Calu3 (cell line): Measurements from ENCODE around the gene TRIM62. TPM values are rescaled to one million over a fixed set of nuclear protein-coding genes. Genes with fewer than 3 reads are reported as not detected.
A peak's percentile ranks its signal among the peaks of the same experiment; 100 is the strongest.

ENCODE experiments used
- Bru-seq: library from RNA; stranded (reverse); fragments of 400-500 nt; gene quantifications from one replicate; lab custom pipeline; 2021; lab: Mats Ljungman, UMichigan
- BruChase-seq, 2 experiments: library from RNA; stranded (reverse); fragments of 400-500 nt; gene quantifications; one replicate each; lab custom pipeline; 2021; lab: Mats Ljungman, UMichigan
- BruUV-seq: library from RNA; stranded (reverse); fragments of 400-500 nt; replicated peaks from 2 replicates; lab custom pipeline; 2021; lab: Mats Ljungman, UMichigan
- CTCF ChIA-PET: fragments of 300-600 bp; sonication (Branson Sonifier 250); formaldehyde crosslinking; loops from one replicate; lab custom pipeline; 2022; ENCODE audit warnings: antibody characterized with exemption; lab: Charles Lee
- DNase-seq: peaks from one replicate; pipeline ENCODE4 v3.0.0; 2022
- H3K27ac Mint-ChIP-seq: one replicate; pipeline ENCODE4 v1.8.0; 2022; ENCODE audit warnings: mixed read lengths; ENCODE audit not compliant: unreplicated experiment
- H3K27me3 Mint-ChIP-seq: one replicate; pipeline ENCODE4 v1.8.0; 2022; ENCODE audit warnings: mixed read lengths; ENCODE audit not compliant: unreplicated experiment
- H3K36me3 Mint-ChIP-seq: one replicate; pipeline ENCODE4 v1.8.0; 2022; ENCODE audit warnings: mild to moderate bottlenecking, moderate library complexity, mixed read lengths; ENCODE audit not compliant: insufficient read depth, unreplicated experiment
- H3K4me1 Mint-ChIP-seq: one replicate; pipeline ENCODE4 v1.8.0; 2022; ENCODE audit warnings: mild to moderate bottlenecking, low read depth, mixed read lengths; ENCODE audit not compliant: unreplicated experiment
- H3K4me3 Mint-ChIP-seq: one replicate; pipeline ENCODE4 v1.8.0; 2022; ENCODE audit warnings: mild to moderate bottlenecking, low read depth, moderate library complexity, mixed read lengths; ENCODE audit not compliant: unreplicated experiment
- H3K9me3 Mint-ChIP-seq: one replicate; pipeline ENCODE4 v1.8.0; 2022; ENCODE audit warnings: low read depth, mixed read lengths; ENCODE audit not compliant: unreplicated experiment
- CTCF ChIP-seq: fragments of 200-600 bp; IDR thresholded peaks from one replicate; pipeline ENCODE4 v1.8.0; 2022; ENCODE audit warnings: antibody characterized with exemption; ENCODE audit not compliant: unreplicated experiment
- intact Hi-C: fragments of 100-400 bp; cut with micrococcal nuclease; formaldehyde crosslinking; loops from one replicate; pipeline ENCODE4 v1.10.0; 2022; ENCODE audit not compliant: unreplicated experiment
- long read RNA-seq: library from polyadenylated mRNA; stranded (forward); transcript quantifications from one replicate; pipeline ENCODE4 v2.0.0, GENCODE V29; 2022
- total RNA-seq: library from RNA; stranded (reverse); gene quantifications from 2 replicates; pipeline ENCODE4 v1.2.3, GENCODE V29; 2022

The TRIM62 gene
- total RNA-seq: 6.9 and 8.8 TPM in 2 replicates
- Bru-seq, nascent RNA: percentile 48 among the genes with signal in this experiment
- BruChase-seq, experiment 1, labeled RNA remaining after a 6-hour chase: percentile 46 among the genes with signal in this experiment
- BruChase-seq, experiment 2, labeled RNA remaining after a 2-hour chase: percentile 47 among the genes with signal in this experiment
- long read RNA-seq, partial matches to known transcripts: 0 of 9 reads
- long read RNA-seq, other reads (novel, unspliced or antisense): 5 of 9 reads

DNA sequence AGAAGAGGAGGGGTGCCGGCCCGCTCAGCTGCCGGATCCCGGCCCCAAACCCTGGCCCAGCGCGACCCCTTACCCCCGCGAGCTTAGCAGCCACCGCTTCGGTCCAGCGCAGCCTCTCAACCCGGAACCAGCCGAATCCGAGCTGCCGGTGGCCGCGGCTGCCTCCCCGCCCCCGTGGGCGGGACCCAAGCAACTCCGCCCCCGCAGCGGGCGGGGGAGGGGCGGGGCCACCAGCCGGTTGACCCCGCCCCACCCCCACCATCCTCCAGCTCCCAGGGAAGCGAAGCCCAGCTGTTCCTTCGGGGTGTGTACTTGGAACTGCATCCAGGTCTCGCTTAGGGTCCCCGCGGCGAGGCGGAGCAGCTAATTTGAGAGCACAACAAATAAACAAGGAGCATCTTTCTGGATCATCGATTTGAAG is at the start of gene TRIM62:
TSS of gene TRIM62 (minus strand) at position 123 of the 421 bp plus-strand sequence. CDS start 611 bp downstream, outside the sequence.
- H3K4me1 Mint-ChIP-seq: peaks cover 22% of the 10 kb centered on the region
- intact Hi-C loops: no loop called here

GRCh38 chr1:33231166-33231565 is 49.3 kb upstream of the TRIM62 start:
- intact Hi-C loops: no loop called here
- Mint-ChIP-seq H3K27me3 (peaks cover 23% of the 10 kb centered on the region), H3K9me3 (no peaks in the 10 kb centered on the region), H3K4me3 (no peak overlapping the region), H3K27ac (no peak overlapping the region), H3K36me3 (no peaks in the 10 kb centered on the region), H3K4me1 (peaks cover 25% of the 10 kb centered on the region)
- CTCF ChIA-PET: no interaction called here
- TF ChIP-seq CTCF: no peak
- no peak for DNase-seq
- no TSS peak for BruUV-seq

More for the DNA sequence above, at the start of gene TRIM62:
- peak; percentile 82 for DNase-seq
- TF ChIP-seq CTCF: no peak
- BruUV-seq: no TSS peak
- Mint-ChIP-seq H3K4me3 (peak within 1 kb of the TSS; percentile 86), H3K27ac (peak within 1 kb of the TSS; percentile 48), H3K36me3 (peaks cover 27% of the 10 kb centered on the region), H3K27me3 (peaks cover 43% of the 10 kb centered on the region), H3K9me3 (no peaks in the 10 kb centered on the region)
- CTCF ChIA-PET: interaction anchor here (0.5 to 2.2 kb wide), 6 partner anchors 32 to 184 kb away, joined by 3 to 8 read pairs (median 3); no protein-coding TSS in a partner anchor

DNA sequence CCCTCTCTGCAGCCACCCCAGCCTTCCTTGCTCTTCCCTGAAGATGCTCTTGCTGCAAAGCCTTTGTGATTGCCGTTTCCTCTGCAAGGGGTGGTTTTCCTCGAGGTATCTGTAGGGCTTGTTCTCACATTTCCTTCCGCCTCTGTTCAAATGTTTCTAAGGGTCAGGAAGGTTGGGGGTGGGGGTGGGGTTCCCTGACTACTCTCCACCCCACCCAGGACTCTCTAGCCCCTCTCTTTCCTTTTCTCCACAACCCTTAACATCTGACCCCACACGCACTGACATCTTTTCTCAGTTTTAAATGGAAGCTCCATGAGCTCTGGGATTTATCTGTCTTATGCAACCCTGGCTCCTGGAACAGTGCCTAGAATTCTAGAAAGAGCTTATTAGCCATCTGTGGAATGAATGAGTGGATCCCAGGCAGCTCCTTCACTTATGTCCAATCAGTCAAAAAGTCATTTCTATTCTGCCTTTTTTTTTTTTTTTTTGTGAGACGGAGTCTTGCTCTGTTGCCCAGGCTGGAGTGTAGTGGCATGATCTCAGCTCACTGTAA is 47.2 kb upstream of the TRIM62 start:
- intact Hi-C loops: no loop called here
- H3K27ac Mint-ChIP-seq: no peak overlapping the region
- TF ChIP-seq CTCF: no peak
- peaks cover 1% of the 10 kb centered on the region for H3K9me3 Mint-ChIP-seq
- no peaks in the 10 kb centered on the region for H3K36me3 Mint-ChIP-seq
- no TSS peak for BruUV-seq
- peaks cover 8% of the 10 kb centered on the region for H3K4me1 Mint-ChIP-seq
- no peak for DNase-seq
- no peak overlapping the region for H3K4me3 Mint-ChIP-seq
- CTCF ChIA-PET: interaction anchor here (0.6 to 0.7 kb wide), 2 partner anchors 9 to 146 kb away, joined by 3 to 4 read pairs; no protein-coding TSS in a partner anchor
- peaks cover 23% of the 10 kb centered on the region for H3K27me3 Mint-ChIP-seq

- H3K9me3 Mint-ChIP-seq: peaks cover 3% of the 10 kb centered on the region
Observed at GRCh38 chr1:33225586-33225985, 43.7 kb upstream of the TRIM62 start.

More at GRCh38 chr1:33225586-33225985, 43.7 kb upstream of the TRIM62 start:
- no TSS peak for BruUV-seq
- Mint-ChIP-seq H3K4me1 (peaks cover 16% of the 10 kb centered on the region), H3K27me3 (peaks cover 23% of the 10 kb centered on the region), H3K27ac (no peak overlapping the region), H3K4me3 (no peak overlapping the region), H3K36me3 (no peaks in the 10 kb centered on the region)
- intact Hi-C loops: no loop called here
- CTCF ChIA-PET: no interaction called here
- TF ChIP-seq CTCF: no peak
- no peak for DNase-seq
